ENCODE measurements around the gene PTPN7.

The PTPN7 gene

GRCh38 chr1:202165267-202165941, 5.0 kb upstream of the PTPN7 start:
- DNase-seq: peak; percentile 12

GRCh38 chr1:202164271-202165037, 4.1 kb upstream of the PTPN7 start:
- DNase-seq: peak; percentile 83

GRCh38 chr1:202163281-202164270, 3.2 kb upstream of the PTPN7 start:
- DNase-seq: no peak

- DNase-seq: peak; percentile 49
These were observed 2.2 kb upstream of the PTPN7 start for GRCh38 chr1:202162418-202163280.

GRCh38 chr1:202162047-202162417, 1.6 kb upstream of the PTPN7 start:
- DNase-seq: peak; percentile 60

GRCh38 chr1:202161151-202162046, 997 bp upstream of the PTPN7 start:
- peak; percentile 15 for DNase-seq

- peak; percentile 65 for DNase-seq
These were observed 649 bp downstream of the PTPN7 start for GRCh38 chr1:202159534-202160371.

- DNase-seq: peak; percentile 29
These were observed 1.4 kb downstream of the PTPN7 start for GRCh38 chr1:202158810-202159533.

- no peak for DNase-seq
These were observed 2.5 kb downstream of the PTPN7 start for GRCh38 chr1:202157945-202158344.

GRCh38 chr1:202156590-202156989, 3.8 kb downstream of the PTPN7 start:
- no peak for DNase-seq

- DNase-seq: peak; percentile 21
These were observed 4.9 kb downstream of the PTPN7 start for GRCh38 chr1:202155478-202156021.

GRCh38 chr1:202154766-202155477, 5.5 kb downstream of the PTPN7 start:
- peak; percentile 75 for DNase-seq

- no peak for DNase-seq
These were observed 6.1 kb downstream of the PTPN7 start for GRCh38 chr1:202154148-202154765.

- no peak for DNase-seq
These were observed 7.1 kb downstream of the PTPN7 start for GRCh38 chr1:202153284-202153683.

- DNase-seq: no peak
These were observed 8.0 kb downstream of the PTPN7 start for GRCh38 chr1:202152399-202152798.

- no peak for DNase-seq
These were observed 9.4 kb downstream of the PTPN7 start for GRCh38 chr1:202151045-202151444.

- DNase-seq: no peak
These were observed 9.8 kb downstream of the PTPN7 start for GRCh38 chr1:202150602-202151001.

- no peak for DNase-seq
These were observed 10.2 kb downstream of the PTPN7 start for GRCh38 chr1:202150187-202150586.
